Hepatocyte (in vitro differentiated cells): ENCODE data around the gene LAMB4. TPM values are rescaled to one million over a fixed set of nuclear protein-coding genes. Genes with fewer than 3 reads are reported as not detected.
A peak's percentile ranks its signal among the peaks of the same experiment; 100 is the strongest.

Experiments
- DNase-seq: peaks from one replicate; pipeline ENCODE4 v3.0.0-alpha.2; 2016; ENCODE audit warnings: low spot score
- H2AFZ ChIP-seq: fragments of 200-600 bp; sonication (generic); 2 replicates; pipeline ENCODE4 v1.6.0; 2016; ENCODE audit warnings: antibody characterized with exemption, mild to moderate bottlenecking
- H3K27ac ChIP-seq: fragments of 200-600 bp; sonication (generic); 2 replicates; pipeline ENCODE4 v1.5.1; 2016; ENCODE audit warnings: mild to moderate bottlenecking
- H3K27me3 ChIP-seq: fragments of 200-600 bp; sonication (generic); 2 replicates; pipeline ENCODE4 v1.6.1; 2016
- H3K36me3 ChIP-seq: fragments of 200-600 bp; sonication (generic); replicated peaks from 2 replicates; pipeline ENCODE4 v1.5.1; 2016; ENCODE audit warnings: low read depth; ENCODE audit not compliant: insufficient read depth
- H3K4me1 ChIP-seq: fragments of 200-600 bp; sonication (generic); 2 replicates; pipeline ENCODE4 v1.5.1; 2016; ENCODE audit warnings: mild to moderate bottlenecking, moderate library complexity; ENCODE audit not compliant: insufficient read depth
- H3K4me2 ChIP-seq: fragments of 200-600 bp; sonication (generic); 2 replicates; pipeline ENCODE4 v1.6.0; 2016
- H3K4me3 ChIP-seq: fragments of 200-600 bp; sonication (generic); 2 replicates; pipeline ENCODE4 v1.5.1; 2016; ENCODE audit warnings: mild to moderate bottlenecking
- H3K79me2 ChIP-seq: fragments of 200-600 bp; sonication (generic); 2 replicates; pipeline ENCODE4 v1.6.0; 2017; ENCODE audit warnings: mild to moderate bottlenecking
- H3K9me2 ChIP-seq: fragments of 200-600 bp; sonication (generic); replicated peaks from 2 replicates; pipeline ENCODE4 v1.6.0; 2017; ENCODE audit warnings: mild to moderate bottlenecking; ENCODE audit not compliant: insufficient read depth
- H3K9me3 ChIP-seq: fragments of 200-600 bp; sonication (generic); 2 replicates; pipeline ENCODE4 v1.5.1; 2016; ENCODE audit warnings: low read depth, mild to moderate bottlenecking
- H4K20me1 ChIP-seq: fragments of 200-600 bp; sonication (generic); 2 replicates; pipeline ENCODE4 v1.6.0; 2016; ENCODE audit warnings: mild to moderate bottlenecking; ENCODE audit not compliant: insufficient read depth, poor library complexity, severe bottlenecking
- CTCF ChIP-seq: fragments of 200-600 bp; sonication (generic); IDR thresholded peaks from 2 replicates; pipeline ENCODE4 v1.5.1; 2016; ENCODE audit warnings: antibody characterized with exemption, mild to moderate bottlenecking; ENCODE audit not compliant: poor library complexity
- EZH2 ChIP-seq: fragments of 200-600 bp; sonication (generic); IDR thresholded peaks from 2 replicates; pipeline ENCODE4 v1.6.1; 2016; ENCODE audit warnings: antibody characterized with exemption, mild to moderate bottlenecking, borderline replicate concordance
- EZH2phosphoT487 ChIP-seq: fragments of 200-600 bp; sonication (generic); IDR thresholded peaks from one replicate; pipeline ENCODE4 v1.6.1; 2018; ENCODE audit warnings: antibody characterized with exemption, mild to moderate bottlenecking, low read depth, moderate library complexity; ENCODE audit not compliant: unreplicated experiment, severe bottlenecking
- WGBS: methylation state at CpG from one replicate; pipeline ENCODE4 v1.1.6; 2016; ENCODE audit warnings: low lambda C conversion rate; ENCODE audit errors: missing lambda C conversion rate; 5-methylcytosine and 5-hydroxymethylcytosine counted together
- polyA plus RNA-seq: library from polyadenylated mRNA; unstranded; fragments of >200 nt; fragmentation: Nextera tagmentation; extraction: Ambion mirVana; gene quantifications from 2 replicates; pipeline ENCODE4 v1.2.1, GENCODE V29; 2016
- total RNA-seq: library from RNA; depleted of rRNA; stranded (reverse); fragments of >200 nt; gene quantifications from 2 replicates; pipeline ENCODE4 v1.2.3, GENCODE V29; 2014

LAMB4 gene
- total and polyA plus RNA-seq, 2 experiments from 2014 or later = 1.3 to 1.9 TPM

GRCh38 chr7:108146070-108146842 lies 16.1 kb upstream of the LAMB4 start:
- Histone ChIP-seq H3K36me3 (no peaks in the 10 kb centered on the region), H2AFZ (no peak overlapping the region), H3K9me2 (no peaks in the 10 kb centered on the region), H3K27me3 (no peaks in the 10 kb centered on the region), H3K4me1 (peaks cover 6% of the 10 kb centered on the region), H4K20me1 (no peaks in the 10 kb centered on the region), H3K4me3 (no peak overlapping the region), H3K4me2 (peak overlapping the region; percentile 69), H3K27ac (no peak overlapping the region), H3K9me3 (no peaks in the 10 kb centered on the region), H3K79me2 (no peaks in the 10 kb centered on the region)
- TF ChIP-seq CTCF (peak; percentile 91), EZH2 (no peak)
- DNase-seq = peak; percentile 87
- WGBS = 19% methylated on average over 12 of the region's 12 CpGs

GRCh38 chr7:108145401-108145800 lies 15.2 kb upstream of the LAMB4 start:
- 76% methylated on average over 8 of the region's 8 CpGs for WGBS

GRCh38 chr7:108144931-108145330 lies 14.8 kb upstream of the LAMB4 start:
- no peak for DNase-seq
- H3K4me1 ChIP-seq = peaks cover 6% of the 10 kb centered on the region
- H4K20me1 ChIP-seq = no peaks in the 10 kb centered on the region
- H3K27ac ChIP-seq = no peak overlapping the region
- H3K36me3 ChIP-seq = no peaks in the 10 kb centered on the region
- H2AFZ ChIP-seq = no peak overlapping the region
- 49% methylated on average over 3 of the region's 3 CpGs for WGBS
- no peaks in the 10 kb centered on the region for H3K27me3 ChIP-seq
- no peak overlapping the region for H3K4me2 ChIP-seq
- no peak overlapping the region for H3K4me3 ChIP-seq
- H3K79me2 ChIP-seq = no peaks in the 10 kb centered on the region
- TF ChIP-seq CTCF (no peak), EZH2 (no peak), EZH2phosphoT487 (no peak)
- H3K9me2 ChIP-seq = no peaks in the 10 kb centered on the region
- no peaks in the 10 kb centered on the region for H3K9me3 ChIP-seq

More at GRCh38 chr7:108145401-108145800, 15.2 kb upstream of the LAMB4 start:
- no peak overlapping the region for H3K27ac ChIP-seq
- no peak for DNase-seq
- H3K9me2 ChIP-seq = no peaks in the 10 kb centered on the region
- H2AFZ ChIP-seq = no peak overlapping the region
- H3K27me3 ChIP-seq = no peaks in the 10 kb centered on the region
- H3K9me3 ChIP-seq = no peaks in the 10 kb centered on the region
- TF ChIP-seq EZH2phosphoT487 = no peak
- no peak for TF ChIP-seq CTCF
- no peak for TF ChIP-seq EZH2
- no peaks in the 10 kb centered on the region for H3K79me2 ChIP-seq
- H3K36me3 ChIP-seq = no peaks in the 10 kb centered on the region
- peak overlapping the region; percentile 69 for H3K4me2 ChIP-seq
- H4K20me1 ChIP-seq = no peaks in the 10 kb centered on the region
- peaks cover 6% of the 10 kb centered on the region for H3K4me1 ChIP-seq
- no peak overlapping the region for H3K4me3 ChIP-seq
